ENCODE data around the gene ATG101. TPM values are rescaled to one million over a fixed set of nuclear protein-coding genes. Genes with fewer than 3 reads are reported as not detected.

Gene ATG101
- total RNA-seq, 4 donors from 2014 or later, result 39.5 to 76.1 (median 56.5) TPM

GRCh38 chr12:52055731-52056711 is 13.8 kb upstream of the ATG101 start:
- peak overlapping the region; percentile 52 for H3K27ac ChIP-seq

GRCh38 chr12:52056801-52057637 is 12.8 kb upstream of the ATG101 start:
- WGBS, result 74% methylated on average over 17 of the region's 23 CpGs
- H3K27me3 ChIP-seq, result no peaks in the 10 kb centered on the region
- H3K36me3 ChIP-seq, result peaks cover 50% of the 10 kb centered on the region
- no peaks in the 10 kb centered on the region for H3K9me3 ChIP-seq
- H3K27ac ChIP-seq, result no peak overlapping the region
- DNase-seq (ENCODE audit: low spot score in 2 of 2), result no peak
- TF ChIP-seq POLR2A (IDR thresholded peaks at IDR 0.05) (peak in 1 of 2 donors; percentile 5), CTCF (IDR thresholded peaks at IDR 0.05) (no peak), POLR2AphosphoS5 (IDR thresholded peaks at IDR 0.05) (no peak), EP300 (IDR thresholded peaks at IDR 0.05) (no peak)
- peak overlapping the region; percentile 74 for H3K4me3 ChIP-seq
- peaks cover 20% of the 10 kb centered on the region for H3K4me1 ChIP-seq

More at GRCh38 chr12:52055731-52056711, 13.8 kb upstream of the ATG101 start:
- H3K9me3 ChIP-seq, result no peaks in the 10 kb centered on the region
- H3K4me1 ChIP-seq, result peaks cover 28% of the 10 kb centered on the region
- TF ChIP-seq POLR2A (IDR thresholded peaks at IDR 0.05), result no peak
- TF ChIP-seq POLR2AphosphoS5 (IDR thresholded peaks at IDR 0.05), result no peak
- TF ChIP-seq CTCF (IDR thresholded peaks at IDR 0.05), result no peak
- no peak for TF ChIP-seq EP300 (IDR thresholded peaks at IDR 0.05)
- peak overlapping the region; percentile 74 for H3K4me3 ChIP-seq
- no peaks in the 10 kb centered on the region for H3K27me3 ChIP-seq
- DNase-seq (ENCODE audit: low spot score in 2 of 2), result peak in 1 of 2 donors; percentile 82
- WGBS, result 69% methylated on average over 16 of the region's 27 CpGs
- H3K36me3 ChIP-seq, result peaks cover 50% of the 10 kb centered on the region

- TF ChIP-seq EP300 (IDR thresholded peaks at IDR 0.05) (no peak), POLR2AphosphoS5 (IDR thresholded peaks at IDR 0.05) (no peak)
- 78% methylated on average over 14 of the region's 14 CpGs for WGBS
- no peaks in the 10 kb centered on the region for H3K27me3 ChIP-seq
- H3K27ac ChIP-seq, result no peak overlapping the region
- H3K4me1 ChIP-seq, result peaks cover 17% of the 10 kb centered on the region
- H3K4me3 ChIP-seq, result peak overlapping the region; percentile 74
- peaks cover 50% of the 10 kb centered on the region for H3K36me3 ChIP-seq
- no peak for DNase-seq (ENCODE audit: low spot score in 2 of 2)
- H3K9me3 ChIP-seq, result no peaks in the 10 kb centered on the region
Measured at GRCh38 chr12:52057638-52058576, 11.9 kb upstream of the ATG101 start.

GRCh38 chr12:52058631-52059361 is 11.0 kb upstream of the ATG101 start:
- no peaks in the 10 kb centered on the region for H3K9me3 ChIP-seq
- no peak for DNase-seq (ENCODE audit: low spot score in 2 of 2)
- peak overlapping the region; percentile 8 for H3K27ac ChIP-seq
- H3K4me1 ChIP-seq, result peaks cover 19% of the 10 kb centered on the region
- no peaks in the 10 kb centered on the region for H3K27me3 ChIP-seq
- TF ChIP-seq EP300 (IDR thresholded peaks at IDR 0.05) (no peak), POLR2AphosphoS5 (IDR thresholded peaks at IDR 0.05) (no peak), POLR2A (IDR thresholded peaks at IDR 0.05) (no peak), CTCF (IDR thresholded peaks at IDR 0.05) (no peak)
- H3K4me3 ChIP-seq, result no peak overlapping the region
- WGBS, result 51% methylated on average over 24 of the region's 25 CpGs
- H3K36me3 ChIP-seq, result peaks cover 46% of the 10 kb centered on the region

Measured in suprapubic skin (tissue), 4 donors.